B cell (primary cell): ENCODE results near the gene ZNF555. TPM values are rescaled to one million over a fixed set of nuclear protein-coding genes. Genes with fewer than 3 reads are reported as not detected.

ENCODE experiments used
- ATAC-seq: fragments of 200-7000 bp; cut with Tn5 transposase; one replicate; pipeline ENCODE4 v1.10.0; 2021; ENCODE audit warnings: low read depth, mild to moderate bottlenecking, moderate number of reproducible peaks, moderate library complexity
- CTCF ChIA-PET: fragments of 350-600 bp; sonication (Branson Sonifier 250); formaldehyde crosslinking; loops from one replicate; lab custom pipeline; 2021; ENCODE audit warnings: antibody characterized with exemption, inconsistent platforms; lab: Charles Lee
- POLR2A ChIA-PET: fragments of 350-600 bp; sonication (Branson Sonifier 250); formaldehyde crosslinking; loops from one replicate; lab custom pipeline; 2021; ENCODE audit warnings: antibody characterized with exemption; lab: Charles Lee
- DNase-seq: peaks from one replicate; pipeline ENCODE4 v3.0.0; 2013
- H2AFZ ChIP-seq: 2 replicates; pipeline ENCODE4 v1.6.1; 2012; ENCODE audit warnings: mild to moderate bottlenecking, low read depth, low read length; ENCODE audit not compliant: insufficient read depth, poor library complexity, severe bottlenecking
- H3K27ac ChIP-seq, 2 donors: 1 replicate in 1 of 2; 2 replicates in 1 of 2; pipeline ENCODE4 v1.5.1; 2012 to 2013; ENCODE audit warnings: low read length in 2 of 2, mild to moderate bottlenecking in 2 of 2, moderate library complexity in 1 of 2
- H3K27me3 ChIP-seq, 4 experiments: fragments of 200-600 bp in 1 of 4; sonication (generic) in 1 of 4; replicated peaks in 1 of 4; 1 replicate in 2 of 4; 2 replicates in 2 of 4; pipeline versions ENCODE4 v1.6.1 to v1.7.0; 2013 to 2016; ENCODE audit warnings: low read length in 3 of 4, mild to moderate bottlenecking in 2 of 4, mixed read lengths in 1 of 4, moderate library complexity in 1 of 4; ENCODE audit not compliant: insufficient read depth in 4 of 4, control insufficient read depth in 3 of 4; ENCODE audit errors: control extremely low read depth in 1 of 4
- H3K36me3 ChIP-seq, 2 experiments: replicated peaks in 1 of 2; 1 replicate in 1 of 2; 2 replicates in 1 of 2; pipeline versions ENCODE4 v1.6.1 to v1.7.1; 2013; ENCODE audit warnings: low read length in 1 of 2; ENCODE audit not compliant: insufficient read depth in 2 of 2, control insufficient read depth in 1 of 2; ENCODE audit errors: control extremely low read depth in 1 of 2, extremely low read depth in 1 of 2
- H3K4me1 ChIP-seq, 2 donors: fragments of 200-600 bp in 1 of 2; sonication (generic) in 1 of 2; 1 replicate in 1 of 2; 2 replicates in 1 of 2; pipeline versions ENCODE4 v1.5.1 to v1.6.1; 2013 to 2017; ENCODE audit warnings: low read length in 2 of 2; ENCODE audit not compliant: control insufficient read depth in 2 of 2, insufficient read depth in 2 of 2
- H3K4me2 ChIP-seq: replicated peaks from 2 replicates; pipeline ENCODE3; 2012; ENCODE audit warnings: mild to moderate bottlenecking, low read depth, low read length; ENCODE audit not compliant: poor library complexity, severe bottlenecking
- H3K4me3 ChIP-seq, 5 experiments: fragments of 200-600 bp in 1 of 5; sonication (generic) in 1 of 5; 1 replicate in 3 of 5; 2 replicates in 2 of 5; pipeline versions ENCODE4 v1.5.1 to v1.7.0; 2011 to 2016; ENCODE audit warnings: low read length in 4 of 5, mild to moderate bottlenecking in 4 of 5, low read depth in 2 of 5, control low read depth in 1 of 5, moderate library complexity in 1 of 5; ENCODE audit not compliant: insufficient read depth in 1 of 5; ENCODE audit errors: control extremely low read depth in 1 of 5, extremely low read depth in 1 of 5
- H3K79me2 ChIP-seq: fragments of 200-600 bp; sonication (generic); one replicate; pipeline ENCODE4 v1.6.0; 2016; ENCODE audit warnings: low read length; ENCODE audit not compliant: control insufficient read depth, insufficient read depth
- H3K9ac ChIP-seq: fragments of 200-600 bp; sonication (generic); 2 replicates; pipeline ENCODE4 v1.6.1; 2017; ENCODE audit warnings: mild to moderate bottlenecking, low read length, moderate library complexity
- H3K9me3 ChIP-seq, 3 donors: one replicate each; pipeline versions ENCODE4 v1.6.1 to v1.7.1; 2013; ENCODE audit warnings: low read length in 2 of 3; ENCODE audit not compliant: control insufficient read depth in 2 of 3, insufficient read depth in 1 of 3; ENCODE audit errors: control extremely low read depth in 1 of 3
- H4K20me1 ChIP-seq: 2 replicates; pipeline ENCODE4 v1.6.0; 2012; ENCODE audit warnings: mild to moderate bottlenecking, low read length; ENCODE audit not compliant: insufficient read depth, control insufficient read depth, poor library complexity, severe bottlenecking
- H3K27ac Mint-ChIP-seq: one replicate; pipeline ENCODE4 v1.8.0; 2021; ENCODE audit warnings: mixed read lengths
- H3K27me3 Mint-ChIP-seq: one replicate; pipeline ENCODE4 v1.8.0; 2021; ENCODE audit warnings: mixed read lengths
- H3K4me1 Mint-ChIP-seq: one replicate; pipeline ENCODE4 v1.8.0; 2021; ENCODE audit warnings: mixed read lengths
- H3K4me3 Mint-ChIP-seq: one replicate; pipeline ENCODE4 v1.8.0; 2021; ENCODE audit warnings: mixed read lengths
- H3K9me3 Mint-ChIP-seq: one replicate; pipeline ENCODE4 v1.8.0; 2022; ENCODE audit warnings: mixed read lengths; ENCODE audit not compliant: insufficient read depth
- CTCF ChIP-seq: fragments of 200-600 bp; IDR thresholded peaks from one replicate; pipeline ENCODE4 v1.8.0; 2022; ENCODE audit warnings: antibody characterized with exemption, mild to moderate bottlenecking
- EZH2 ChIP-seq: IDR thresholded peaks from 2 replicates; pipeline ENCODE4 v1.6.1; 2012; ENCODE audit warnings: borderline replicate concordance, low read depth, mild to moderate bottlenecking, moderate library complexity, low read length; ENCODE audit not compliant: insufficient read depth, poor library complexity, severe bottlenecking
- WGBS: methylation state at CpG from one replicate; pipeline ENCODE4 v1.1.5; 2013; ENCODE audit warnings: missing lambda C conversion rate; ENCODE audit not compliant: insufficient coverage; 5-methylcytosine and 5-hydroxymethylcytosine counted together
- intact Hi-C: fragments of 100-400 bp; cut with micrococcal nuclease; formaldehyde crosslinking; loops from one replicate; pipeline ENCODE4 v1.10.0; 2022
- polyA plus RNA-seq: library from polyadenylated mRNA; depleted of rRNA; stranded (reverse); fragments of >200 nt; gene quantifications from 2 replicates; pipeline ENCODE4 v1.2.3, GENCODE V29; 2012
- total RNA-seq, 2 donors: library from RNA; stranded (reverse); fragments of 120-200 nt in 1 of 2; gene quantifications; 1 replicate in 1 of 2; 2 replicates in 1 of 2; pipeline versions ENCODE4 v1.2.3 to v1.2.4, GENCODE V29; 2013 to 2022

ZNF555 gene
- total and polyA plus RNA-seq, 2 donors (not counting 1 experiment from before 2014, with no cell fraction given) = 1.8 to 7.4 TPM

GRCh38 chr19:2856457-2857050, 15.3 kb downstream of the ZNF555 start:
- H2AFZ ChIP-seq = no peak overlapping the region
- ChIA-PET CTCF (interaction anchor here (0.9 to 1.5 kb wide), 4 partner anchors 13 to 31 kb away, joined by 3 read pairs; partner anchors contain the start of gene ZNF555), POLR2A (no interaction called here)
- WGBS = 60% methylated on average over 2 of the region's 5 CpGs
- no peak overlapping the region for H3K4me3 ChIP-seq
- no peaks in the 10 kb centered on the region for H4K20me1 ChIP-seq
- no peak overlapping the region for H3K27ac ChIP-seq
- H3K4me2 ChIP-seq = no peak overlapping the region
- H3K79me2 ChIP-seq = no peaks in the 10 kb centered on the region
- intact Hi-C loops = no loop called here
- ATAC-seq (no peak), DNase-seq (peak; percentile 38)
- Mint-ChIP-seq H3K4me1 (peaks cover 8% of the 10 kb centered on the region), H3K9me3 (peaks cover 10% of the 10 kb centered on the region), H3K4me3 (no peak overlapping the region), H3K27me3 (no peaks in the 10 kb centered on the region), H3K27ac (no peak overlapping the region)
- H3K4me1 ChIP-seq = no peaks in the 10 kb centered on the region
- H3K9me3 ChIP-seq = peaks cover 27 to 32% (median 32%) of the 10 kb centered on the region in 3 donors
- H3K36me3 ChIP-seq = peaks cover 26 to 29% of the 10 kb centered on the region in 2 experiments
- no peak for TF ChIP-seq CTCF
- TF ChIP-seq EZH2 = no peak
- H3K9ac ChIP-seq = no peak overlapping the region
- no peaks in the 10 kb centered on the region for H3K27me3 ChIP-seq

GRCh38 chr19:2858864-2859263, 17.6 kb downstream of the ZNF555 start:
- no peak overlapping the region for H3K4me3 Mint-ChIP-seq
- POLR2A ChIA-PET = interaction anchor here (0.6 kb wide), 1 partner anchor 677 kb away, joined by 7 read pairs; no protein-coding TSS in a partner anchor
- Histone ChIP-seq H3K79me2 (no peaks in the 10 kb centered on the region), H2AFZ (no peak overlapping the region), H3K4me3 (no peak overlapping the region), H3K9me3 (peaks cover 11 to 15% (median 13%) of the 10 kb centered on the region in 3 donors), H3K27me3 (no peaks in the 10 kb centered on the region), H3K4me1 (no peaks in the 10 kb centered on the region), H3K27ac (no peak overlapping the region), H3K9ac (no peak overlapping the region), H3K4me2 (no peak overlapping the region), H3K36me3 (peaks cover 3 to 8% of the 10 kb centered on the region in 2 experiments), H4K20me1 (no peaks in the 10 kb centered on the region)
- 90% methylated on average over 21 of the region's 27 CpGs for WGBS
- ATAC-seq = no peak
- DNase-seq = no peak
- H3K27ac Mint-ChIP-seq = no peak overlapping the region
- CTCF ChIA-PET = no interaction called here
- no peaks in the 10 kb centered on the region for H3K27me3 Mint-ChIP-seq
- TF ChIP-seq CTCF (no peak), EZH2 (no peak)
- intact Hi-C loops = no loop called here
- H3K4me1 Mint-ChIP-seq = peaks cover 8% of the 10 kb centered on the region
- peaks cover 4% of the 10 kb centered on the region for H3K9me3 Mint-ChIP-seq
